Hematopoietic multipotent progenitor cell treated with erythropoietin and hydrocortisone succinate and interleukin-3 and kit ligand, for 15 days (in vitro differentiated cells): ENCODE measurements around the gene HIVEP2.

Experiments used
- DNase-seq: peaks from one replicate; pipeline ENCODE4 v3.0.0-alpha.2; 2015; ENCODE audit warnings: low spot score

Gene HIVEP2

DNA sequence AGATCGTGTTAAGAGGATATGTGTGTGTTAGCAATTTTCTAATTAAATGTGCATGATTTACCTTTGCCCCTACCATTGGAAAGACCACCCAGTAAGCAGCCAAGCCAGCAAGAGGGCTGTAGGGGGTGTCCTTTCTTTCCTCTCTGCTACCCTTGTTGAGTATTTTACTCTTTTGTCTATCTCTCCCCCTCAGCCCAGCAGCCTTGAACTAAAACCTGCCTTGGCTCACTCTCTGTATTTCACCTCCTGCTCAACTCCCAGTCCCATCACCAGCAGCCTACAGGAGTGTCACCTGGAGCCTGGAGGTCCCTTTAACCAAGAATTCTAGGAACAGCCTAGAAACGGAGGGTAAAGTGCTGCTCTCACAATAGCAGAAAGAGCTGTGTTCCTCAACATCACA, 81.0 kb downstream of the HIVEP2 start:
- DNase-seq = no peak

DNA sequence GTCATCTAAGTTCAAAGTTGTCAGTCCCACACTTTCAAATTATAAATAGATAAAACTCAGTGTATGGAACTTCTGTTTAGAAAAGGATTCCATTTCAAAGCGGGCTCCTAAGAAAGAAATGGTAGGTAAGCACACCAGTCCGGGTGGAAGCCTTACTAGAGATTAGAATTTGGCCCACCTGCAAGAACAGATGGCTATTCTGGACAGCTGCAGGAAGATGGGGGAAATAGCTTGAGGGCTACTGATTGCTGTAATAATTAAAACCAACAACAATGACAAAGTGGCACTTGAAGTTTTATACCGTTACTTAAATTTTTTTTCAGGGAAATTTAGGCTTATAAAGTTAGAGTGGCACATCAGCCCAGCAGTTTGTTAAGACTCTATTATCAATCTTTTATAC, 83.3 kb downstream of the HIVEP2 start:
- no peak for DNase-seq

DNA sequence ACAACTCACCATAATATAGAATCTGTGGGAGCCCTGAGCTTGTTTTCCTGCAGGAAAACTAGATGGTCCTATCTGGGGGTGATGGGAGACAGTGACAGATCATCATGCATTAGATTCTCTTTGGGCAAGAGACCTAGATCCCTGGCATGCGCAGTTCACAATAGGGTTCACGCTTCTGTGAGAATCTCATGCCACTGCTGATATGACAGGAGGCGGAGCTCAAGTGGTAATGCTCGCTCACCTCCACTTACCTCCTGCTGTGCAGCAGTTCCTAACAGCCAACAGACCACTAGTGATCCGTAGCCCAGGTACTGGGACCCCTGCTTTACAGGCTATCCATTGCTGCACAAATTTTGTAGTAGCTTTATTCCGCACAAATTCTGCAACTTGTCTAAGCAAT, 84.5 kb downstream of the HIVEP2 start:
- no peak for DNase-seq

DNA sequence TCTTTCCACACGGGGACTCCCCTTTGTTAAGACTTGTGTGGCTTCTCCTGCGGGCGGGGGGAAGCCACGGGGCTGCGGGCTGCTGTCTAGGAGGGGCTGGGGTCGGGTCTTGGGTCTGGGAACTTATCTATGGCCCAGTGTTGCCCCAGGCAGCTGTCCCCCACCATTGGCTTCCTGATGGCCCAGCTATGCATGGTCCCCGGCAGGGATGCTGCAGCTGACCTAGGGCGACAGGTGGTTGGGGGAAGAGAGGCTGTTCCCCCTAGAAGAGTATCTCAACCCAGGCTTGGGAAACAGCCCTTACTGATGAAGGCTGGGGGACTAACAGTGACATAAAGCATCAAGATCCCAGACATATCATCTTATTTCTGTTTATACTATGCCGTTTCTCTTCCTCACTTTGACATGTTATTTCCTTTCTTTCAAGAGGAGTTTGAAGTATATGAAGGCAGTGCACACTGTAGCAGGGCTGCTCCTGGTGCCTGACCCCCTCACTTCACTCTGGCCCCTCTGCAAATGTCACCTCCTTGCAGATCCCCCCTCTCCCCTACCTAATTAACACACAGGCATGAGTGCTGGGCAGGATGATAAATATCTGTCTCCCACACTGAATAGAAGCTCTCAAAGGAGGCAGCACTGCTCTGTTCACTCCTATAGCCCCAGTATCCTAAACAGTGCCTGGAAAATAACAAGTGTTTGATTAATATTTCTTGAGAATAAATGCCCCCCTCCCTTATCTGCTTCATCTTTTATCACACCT, 87.0 kb downstream of the HIVEP2 start:
- no peak for DNase-seq

DNA sequence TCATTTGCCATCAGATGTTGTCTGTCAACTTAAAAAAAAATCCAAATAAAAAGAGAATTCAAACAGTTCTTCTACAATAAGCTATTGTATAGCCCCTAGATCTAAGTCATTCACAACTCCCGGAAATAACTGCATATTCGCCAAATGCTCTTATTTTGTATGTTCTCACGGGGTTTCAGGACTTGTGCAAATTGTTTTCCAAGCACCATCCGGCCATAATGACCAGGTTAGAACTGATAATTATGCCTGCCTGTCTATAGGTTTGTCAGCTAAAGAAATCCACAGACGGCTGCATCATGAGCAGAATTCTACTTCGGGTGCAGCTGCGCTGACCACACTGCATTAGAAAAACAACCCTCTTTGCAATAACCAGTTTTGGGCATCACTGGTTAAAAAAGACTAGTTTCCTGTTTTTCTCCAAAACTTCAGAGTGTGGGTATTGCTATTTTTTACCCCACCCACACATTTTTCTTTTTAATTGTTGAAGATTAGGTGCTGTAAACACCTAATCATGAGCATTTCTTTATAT, 87.7 kb downstream of the HIVEP2 start:
- no peak for DNase-seq

DNA sequence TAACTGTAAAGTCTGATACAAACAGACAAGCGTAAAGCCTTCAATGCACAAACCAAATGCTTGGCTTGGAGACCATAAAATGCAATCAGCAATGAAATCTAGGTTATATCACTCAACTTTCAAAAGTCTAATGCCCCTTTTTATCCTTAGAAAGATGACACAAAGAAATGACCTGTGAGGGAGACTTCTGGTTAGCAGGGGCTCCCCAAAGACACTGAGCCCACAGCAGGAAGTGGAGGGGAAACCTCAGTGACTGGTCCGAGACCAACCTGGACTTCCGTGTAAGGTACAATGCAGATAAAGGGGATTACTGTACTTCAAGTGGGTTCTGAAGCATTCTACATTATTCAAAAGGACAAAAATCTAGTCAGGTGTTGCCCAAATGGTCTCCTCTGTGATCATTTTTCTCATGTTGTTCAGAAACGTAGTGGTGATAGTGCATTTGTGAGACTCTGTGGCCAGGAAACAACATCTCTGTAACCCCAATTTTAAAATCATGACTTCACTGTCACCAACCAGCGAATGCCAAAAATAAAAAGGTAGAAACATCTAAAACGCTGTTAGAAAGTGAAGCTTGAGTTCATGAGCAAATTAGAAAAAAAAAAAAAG, 88.2 kb downstream of the HIVEP2 start:
- DNase-seq = no peak

DNA sequence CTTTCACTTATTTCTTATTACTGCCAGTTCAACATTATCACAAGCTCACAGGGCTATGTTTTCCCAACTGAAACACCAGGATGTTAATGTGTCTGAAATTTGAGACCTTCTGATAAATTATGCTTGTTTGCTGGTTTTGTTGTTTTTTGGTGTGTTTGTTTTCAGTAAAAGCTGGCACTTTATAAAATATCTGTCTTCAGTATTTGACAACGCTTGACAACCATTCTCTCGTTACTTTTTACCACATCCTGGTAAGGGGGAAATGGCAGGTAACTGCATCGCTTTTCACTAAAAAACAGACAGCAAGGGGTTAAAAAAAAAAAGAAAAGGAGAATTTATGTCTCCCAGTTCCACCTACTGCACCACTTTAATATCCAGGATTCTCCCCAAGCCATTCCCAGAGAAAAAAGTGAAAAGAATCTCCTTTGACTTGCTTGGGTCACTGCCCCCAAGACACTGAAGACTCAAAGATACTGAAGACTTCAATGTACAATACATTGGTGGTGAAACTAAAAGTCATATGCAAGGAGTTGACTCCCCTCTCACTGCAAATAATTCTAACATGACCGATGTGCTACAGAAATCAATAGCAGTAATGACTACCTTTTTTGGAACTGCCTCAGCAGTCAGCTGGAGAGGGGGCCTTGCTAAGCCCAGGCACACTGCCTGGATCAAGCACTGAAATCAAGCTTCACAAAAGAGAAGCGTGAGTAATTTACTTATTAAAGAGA, 88.9 kb downstream of the HIVEP2 start:
- no peak for DNase-seq

DNA sequence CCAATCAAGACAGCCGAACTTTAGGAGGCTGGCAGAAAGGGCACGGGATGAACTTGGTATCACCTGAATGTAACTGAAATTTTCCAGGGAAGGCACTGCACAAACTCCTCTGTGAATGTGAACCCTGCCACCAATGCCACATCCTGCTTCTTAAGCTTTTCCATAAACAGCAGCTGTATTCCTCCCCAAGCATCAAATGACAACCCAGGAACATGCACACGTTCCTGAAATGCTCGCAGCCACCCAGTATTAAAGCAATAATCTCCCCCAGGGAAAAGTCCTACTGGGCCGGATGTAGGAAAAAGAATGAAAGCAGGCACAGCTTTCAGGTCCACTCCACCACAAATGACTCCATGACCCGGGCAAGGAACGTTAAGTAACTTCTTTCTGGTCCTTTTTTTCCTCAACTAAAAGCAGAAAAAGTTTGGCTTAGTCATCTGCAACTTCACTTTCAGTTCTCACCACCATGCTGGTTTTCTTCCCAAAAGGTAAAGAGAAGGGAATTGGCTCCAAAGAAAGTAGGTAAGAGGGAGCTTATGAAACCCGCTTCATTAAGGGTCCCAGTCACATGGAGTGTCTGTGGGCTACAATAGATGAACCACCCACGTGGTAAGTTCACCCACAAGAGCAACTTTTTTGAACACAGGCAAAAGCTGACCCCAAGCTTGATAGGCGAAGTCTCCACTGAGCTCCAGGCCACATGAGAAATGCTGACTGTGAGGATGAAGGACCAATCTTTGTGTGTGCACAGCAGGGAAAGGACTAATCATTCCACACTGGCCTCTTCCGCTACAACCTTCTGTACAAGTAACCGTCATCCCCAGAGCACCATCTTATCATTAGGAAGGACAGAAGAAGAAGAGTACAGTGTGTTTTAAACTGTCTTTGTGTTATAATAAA, 90.1 kb downstream of the HIVEP2 start:
- no peak for DNase-seq

DNA sequence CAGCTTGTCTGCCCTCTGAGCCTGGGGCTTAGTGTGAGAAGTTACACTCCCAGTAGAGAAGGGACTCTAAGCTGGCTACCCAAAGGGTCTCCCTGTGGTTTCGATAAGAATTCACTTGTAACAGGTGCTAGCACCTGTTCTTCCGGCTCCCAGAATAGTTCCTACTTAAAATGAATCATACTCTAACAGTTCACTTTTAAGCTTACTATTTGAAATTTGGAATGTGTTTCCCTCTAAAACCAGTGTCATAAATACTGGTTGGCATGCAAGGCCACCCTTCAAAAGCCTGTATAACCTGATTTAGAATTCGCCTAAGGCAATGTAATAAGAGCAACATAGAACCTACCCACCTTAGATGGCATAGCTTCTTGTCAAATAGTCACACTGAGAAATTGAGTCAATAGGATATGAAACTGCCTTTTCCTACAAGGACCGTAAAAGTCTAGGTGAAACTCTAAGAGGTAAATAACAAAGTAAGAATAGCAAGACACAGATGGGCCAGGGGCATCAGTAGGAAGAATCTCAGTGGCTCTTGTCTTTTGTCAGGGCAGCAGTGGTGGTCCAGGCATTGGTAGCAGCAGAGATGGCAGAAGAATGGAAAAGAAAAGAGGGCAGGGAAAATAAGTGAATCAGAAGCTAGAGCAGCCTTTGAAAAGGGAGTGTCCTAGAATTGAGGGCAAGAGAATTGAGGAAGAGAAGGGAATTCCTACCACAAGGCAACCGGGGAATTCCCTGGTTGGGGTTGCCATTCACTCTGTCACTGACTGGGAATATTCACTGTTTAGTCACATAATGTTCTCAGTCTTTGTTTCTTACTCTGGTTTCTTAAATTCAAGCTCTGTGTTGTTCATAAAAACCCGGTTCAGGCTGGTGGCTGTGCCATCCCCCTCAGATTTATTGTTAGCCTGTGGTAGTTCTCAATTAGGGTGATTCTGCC, 91.5 kb downstream of the HIVEP2 start:
- no peak for DNase-seq

DNA sequence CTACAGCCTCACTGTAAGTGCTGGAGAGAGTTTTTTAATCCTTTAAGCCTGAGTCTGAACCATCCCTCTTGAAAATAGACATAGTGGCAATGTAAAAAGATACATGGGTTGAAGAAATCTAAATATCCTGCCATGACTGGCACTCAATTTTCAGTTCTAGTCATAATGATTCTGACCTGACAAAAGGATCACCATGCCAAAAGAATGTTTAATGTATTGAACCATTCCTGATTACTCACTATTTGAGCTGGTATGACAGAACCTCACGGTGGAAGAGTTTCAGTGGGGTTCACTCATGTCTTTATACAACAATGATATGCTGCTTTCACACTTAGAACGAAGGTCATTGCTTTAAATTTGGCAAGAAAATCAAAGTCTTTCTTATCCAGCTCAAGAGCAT, 93.4 kb downstream of the HIVEP2 start:
- DNase-seq = no peak

DNA sequence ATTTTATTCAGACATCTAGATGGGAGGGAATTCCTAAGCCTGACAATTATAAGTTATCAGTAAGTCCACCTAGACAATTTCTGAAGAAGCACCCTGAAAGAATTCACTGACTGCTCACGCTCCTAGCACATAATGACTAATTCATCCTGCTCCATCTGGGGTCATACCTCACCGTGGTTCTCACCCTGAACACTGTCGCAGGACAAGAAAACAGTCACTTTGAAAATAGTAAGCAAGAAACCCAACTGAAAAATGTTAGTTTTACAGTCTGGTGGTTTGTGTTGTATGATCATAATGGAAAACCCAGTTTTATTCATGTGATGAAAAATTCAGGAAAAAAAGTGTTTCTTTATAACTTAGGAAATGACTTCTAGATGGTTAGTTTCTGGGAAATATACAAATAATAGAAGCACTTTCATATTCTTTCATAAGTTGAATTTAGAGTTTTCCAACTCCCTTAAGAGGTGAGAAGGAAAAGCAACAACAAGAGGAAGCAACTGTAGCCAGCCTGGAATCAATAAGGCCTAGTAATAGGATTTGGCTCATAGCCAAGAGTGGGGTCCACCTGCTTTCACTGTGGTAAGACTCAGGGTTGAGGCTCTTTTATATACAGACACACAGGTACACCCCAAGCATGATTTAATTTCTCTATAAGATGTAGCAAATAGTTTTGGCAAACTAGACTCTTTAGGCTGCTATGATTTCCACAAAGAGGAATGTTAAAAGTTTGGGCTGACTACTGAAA, 94.1 kb downstream of the HIVEP2 start:
- no peak for DNase-seq

DNA sequence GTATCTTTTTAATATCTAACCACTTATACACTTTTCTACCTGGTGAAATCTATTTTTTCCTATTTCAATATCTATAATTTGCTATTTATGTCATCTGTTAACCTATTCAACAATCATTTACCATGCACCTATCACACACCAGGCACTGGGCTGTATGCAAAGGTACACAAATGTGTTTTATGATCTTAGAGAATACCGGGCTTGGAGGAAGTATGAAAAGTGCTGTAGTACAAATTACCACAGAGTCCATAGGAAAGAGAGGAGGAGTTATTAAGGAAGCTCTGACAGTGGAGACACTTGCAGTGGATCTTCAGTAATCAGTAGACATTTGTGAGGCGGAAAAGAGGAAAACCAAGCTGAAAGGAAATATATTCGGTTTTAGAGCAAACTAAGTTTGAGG, 96.0 kb downstream of the HIVEP2 start:
- DNase-seq = no peak

DNA sequence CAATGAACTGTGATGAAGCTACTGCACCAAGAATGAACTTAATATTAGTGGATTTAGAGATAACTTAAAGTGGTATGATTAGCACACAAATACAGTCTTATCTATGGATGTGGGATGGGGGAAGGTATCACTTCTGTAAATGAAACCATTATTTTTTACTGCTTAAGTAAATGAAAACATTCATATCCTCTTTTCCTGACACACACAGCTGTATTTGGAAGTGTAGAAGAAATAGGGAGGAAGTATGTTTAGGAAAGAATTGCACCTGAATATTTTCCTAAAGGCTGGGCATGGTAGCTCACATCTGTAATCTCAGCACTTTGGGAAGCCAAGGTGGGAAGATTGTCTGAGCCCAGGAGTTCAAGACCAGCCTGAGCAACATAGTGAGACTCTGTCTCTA, 96.8 kb downstream of the HIVEP2 start:
- DNase-seq = no peak

DNA sequence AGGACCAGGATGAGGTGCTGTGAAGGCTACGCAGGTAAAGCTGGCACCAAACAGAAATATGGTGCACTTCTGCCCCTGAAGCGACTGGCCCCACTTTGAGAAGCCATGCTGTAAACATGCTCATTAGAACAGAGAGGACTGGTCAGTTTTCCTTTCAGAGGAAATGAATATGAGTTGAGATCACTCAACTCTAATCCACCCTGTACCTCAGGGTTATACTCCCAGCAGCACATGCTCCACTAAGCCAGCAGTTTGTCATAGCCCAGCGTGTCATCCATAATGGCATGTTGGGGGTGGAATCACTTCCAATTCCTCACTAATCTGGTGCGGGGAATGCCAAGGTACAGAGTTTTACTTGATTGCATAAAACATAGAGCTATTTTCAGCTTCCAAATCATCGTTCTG, 98.1 kb downstream of the HIVEP2 start:
- no peak for DNase-seq

DNA sequence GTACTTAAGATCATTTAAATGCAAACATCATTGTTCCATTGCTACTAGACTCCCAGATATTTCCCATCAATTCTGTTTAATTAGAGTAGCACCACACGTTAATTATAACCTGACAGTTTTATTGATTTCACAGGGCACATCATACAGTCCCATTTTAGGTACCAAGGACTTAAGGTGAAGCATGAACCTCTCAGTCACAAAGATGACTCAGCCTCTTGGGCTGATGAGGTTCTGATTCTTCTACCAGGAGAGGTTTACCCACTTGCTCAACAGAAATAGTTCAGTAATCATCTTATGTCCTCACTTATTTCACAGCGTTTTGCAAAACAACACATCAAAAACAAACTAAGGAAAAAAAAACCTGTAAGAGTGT, 98.5 kb downstream of the HIVEP2 start:
- DNase-seq = no peak

DNA sequence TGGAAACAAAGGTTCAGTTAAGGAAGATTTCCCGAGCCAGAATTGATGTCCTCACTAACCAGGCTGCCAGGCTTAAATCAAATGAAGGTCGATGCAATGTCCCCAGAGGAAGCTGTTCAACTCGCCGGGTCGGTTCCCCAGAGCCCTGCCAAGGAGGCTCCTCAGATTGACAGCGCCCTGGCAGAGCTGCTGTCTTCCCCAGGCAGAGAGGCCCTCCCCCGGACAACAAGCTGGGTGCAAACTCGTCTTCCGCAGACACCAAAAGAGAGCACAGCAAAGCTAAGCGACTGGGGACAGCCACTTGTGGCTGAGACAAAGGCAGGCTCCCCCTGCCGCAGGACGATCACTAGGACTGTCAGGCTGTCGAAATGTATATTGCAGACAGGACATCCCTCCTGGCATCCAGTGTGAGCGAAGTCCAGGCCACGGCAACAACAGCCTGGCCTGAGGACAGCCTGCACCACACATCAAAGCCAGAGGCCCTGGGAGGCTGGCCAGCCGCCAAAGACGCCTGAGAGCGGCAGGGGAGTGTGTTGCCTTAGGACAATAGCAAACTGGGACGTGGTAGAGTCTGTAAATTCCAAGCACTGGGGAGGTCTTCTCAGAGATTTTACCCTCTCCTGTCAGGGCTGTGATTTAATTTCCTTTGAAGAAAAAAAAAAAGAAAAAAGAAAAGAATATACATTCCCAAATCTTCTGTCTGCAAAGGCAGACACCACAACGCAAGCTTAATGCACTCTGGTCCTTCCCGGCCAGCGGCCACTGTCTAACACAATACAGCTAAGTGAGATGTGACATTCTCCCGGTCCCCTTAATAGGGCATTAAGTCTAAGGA, 99.1 kb downstream of the HIVEP2 start:
- no peak for DNase-seq

DNA sequence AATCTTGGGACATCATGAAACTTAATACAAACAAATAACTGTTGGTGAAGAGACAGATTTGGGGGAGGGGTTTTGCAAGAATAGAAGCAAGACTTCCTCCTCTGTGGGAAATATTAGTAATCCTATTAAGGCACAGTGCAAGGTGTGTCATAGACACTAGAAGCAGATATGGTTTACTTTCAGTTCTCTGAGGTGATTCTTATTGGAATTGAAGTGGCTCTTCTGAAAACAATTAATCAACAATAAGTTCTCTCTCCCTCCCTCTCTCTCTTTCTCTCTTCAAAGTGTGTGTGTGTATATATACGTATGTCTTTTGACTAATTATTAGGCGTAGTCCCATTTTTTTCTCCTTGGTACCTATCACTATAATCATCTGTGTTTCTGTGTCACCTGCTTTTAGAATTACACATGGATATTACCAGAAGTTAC, 99.8 kb downstream of the HIVEP2 start:
- no peak for DNase-seq

DNA sequence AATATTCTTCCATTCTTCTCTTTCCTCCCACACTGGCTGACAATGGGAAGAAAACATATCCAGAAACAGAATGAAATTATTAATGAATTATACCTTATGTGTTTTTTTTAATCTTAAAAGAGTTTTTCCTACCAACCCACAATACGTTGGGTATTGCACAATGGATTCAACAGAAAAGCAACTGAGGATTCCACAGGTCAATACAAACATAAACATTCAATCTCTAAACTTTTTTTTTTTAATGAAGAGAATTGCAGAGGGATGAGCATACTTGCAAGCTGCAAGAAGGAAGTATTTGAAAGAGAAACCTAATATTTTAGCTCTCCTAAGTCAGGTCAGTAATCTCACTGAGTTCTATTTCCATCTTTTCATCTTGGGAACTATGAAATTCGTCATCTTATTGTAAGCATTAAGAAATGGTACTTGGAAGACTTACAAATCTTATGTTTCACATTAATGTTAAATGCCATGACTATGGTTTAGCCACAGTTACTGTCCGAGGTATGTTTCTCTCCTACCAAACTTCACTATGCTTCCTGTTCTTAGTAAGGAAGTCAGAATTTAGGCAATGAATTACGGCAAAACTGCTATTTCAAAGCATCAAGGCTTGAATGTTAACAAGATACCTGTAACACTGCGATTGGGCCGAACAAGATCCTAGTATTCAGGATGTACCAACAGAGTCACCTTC, 100.8 kb downstream of the HIVEP2 start:
- DNase-seq = no peak

DNA sequence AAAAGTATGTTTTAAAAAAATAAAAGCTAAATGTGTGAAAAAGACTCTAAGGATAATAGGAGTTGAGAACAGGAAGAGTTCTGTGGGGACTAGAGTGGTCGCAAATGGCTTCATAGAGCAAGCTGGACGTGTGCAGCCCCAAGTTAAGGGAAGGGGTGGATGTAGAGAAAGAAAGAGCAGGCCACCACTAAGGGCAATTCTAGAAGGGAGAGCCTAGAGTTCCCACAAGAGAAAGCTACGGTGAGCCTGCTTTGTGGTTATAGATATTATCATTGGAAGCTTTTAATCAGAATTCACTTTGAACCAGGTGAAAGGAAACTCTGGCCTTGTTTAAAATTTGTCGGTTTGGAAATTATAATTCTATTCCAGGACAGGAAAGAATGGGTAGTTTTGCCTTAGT, 101.6 kb downstream of the HIVEP2 start:
- DNase-seq = no peak
